ENCODE results near the gene PDIA2. TPM values are rescaled to one million over a fixed set of nuclear protein-coding genes. Genes with fewer than 3 reads are reported as not detected.

The PDIA2 gene
- total RNA-seq, 1 donor from 2014 or later, result under 0.01 TPM

DNA sequence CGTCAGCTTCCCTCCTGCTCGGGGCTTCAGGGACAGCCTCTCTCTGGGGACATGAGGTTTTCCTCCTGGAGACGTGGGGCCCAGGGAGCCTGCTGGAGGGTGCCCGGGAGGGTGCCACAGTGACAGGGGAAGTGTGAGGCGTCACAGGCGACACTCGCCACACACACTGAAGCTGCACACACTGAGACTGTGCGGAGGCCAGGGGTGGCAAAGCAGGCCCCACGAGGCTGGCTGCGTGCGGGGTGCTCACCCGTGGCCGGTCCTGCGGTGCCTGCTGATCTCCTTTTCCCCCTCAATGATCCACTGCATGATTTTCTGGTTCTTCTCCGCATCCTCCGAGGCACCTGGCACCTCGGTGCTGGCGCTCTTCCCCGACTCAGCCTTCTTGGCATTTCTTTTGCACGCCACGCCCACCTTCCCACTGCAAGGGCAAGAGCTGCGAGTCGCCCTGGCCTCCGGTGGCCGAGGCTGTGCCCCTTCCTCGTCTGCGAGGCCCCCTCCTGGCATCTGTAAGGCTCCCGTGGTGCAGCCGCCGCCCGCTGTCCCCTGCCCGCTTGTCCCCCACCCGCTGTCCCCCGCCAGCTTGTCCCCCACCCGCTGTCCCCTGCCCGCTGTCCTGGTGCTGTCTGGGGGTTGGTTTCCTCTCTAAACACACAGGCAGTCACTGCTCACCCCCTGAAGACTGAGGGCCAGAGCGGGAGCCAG is 14.0 kb downstream of the PDIA2 start:
- no peak for DNase-seq (ENCODE audit: low read depth in 2 of 2)

DNA sequence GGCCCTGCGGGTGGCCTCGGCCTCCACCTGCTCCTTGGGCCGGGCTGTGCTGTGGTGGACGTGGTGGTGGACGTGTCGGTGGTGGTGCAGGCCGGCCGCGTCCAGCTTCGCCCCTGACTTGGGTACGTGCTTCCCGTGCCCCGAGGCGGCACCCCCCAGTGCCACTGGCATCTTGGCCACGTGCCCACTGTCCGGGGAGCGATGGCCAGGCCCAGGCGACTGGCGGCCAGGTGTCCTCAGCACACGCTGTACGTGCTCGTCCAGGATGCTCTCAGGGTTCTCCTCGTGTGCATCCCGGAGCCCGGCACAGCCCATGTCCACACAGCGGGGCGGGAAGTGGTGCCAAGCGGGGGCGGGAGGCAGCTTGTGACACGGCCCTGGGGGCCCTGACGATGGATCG is 14.9 kb downstream of the PDIA2 start:
- no peak for DNase-seq (ENCODE audit: low read depth in 2 of 2)

DNA sequence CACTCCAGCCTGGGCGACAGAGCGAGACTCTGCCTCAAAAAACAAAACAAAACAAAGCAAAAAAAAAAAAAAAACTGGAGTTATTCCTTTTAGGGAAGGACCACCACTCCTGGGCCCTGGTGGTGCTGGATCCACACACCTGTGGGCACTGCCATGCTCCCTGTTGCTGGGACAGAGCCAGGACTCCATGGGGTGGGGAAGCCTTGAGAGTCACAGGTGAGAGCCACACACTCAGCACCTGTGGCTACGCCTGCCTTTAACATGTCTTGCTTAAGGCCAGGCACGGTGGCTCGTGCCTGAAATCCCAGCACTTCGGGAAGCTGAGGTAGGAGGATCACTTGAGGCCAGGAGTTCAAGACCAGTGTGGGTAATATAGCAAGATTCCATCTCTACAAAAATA is 18.3 kb downstream of the PDIA2 start:
- DNase-seq (ENCODE audit: low read depth in 2 of 2), result no peak

DNA sequence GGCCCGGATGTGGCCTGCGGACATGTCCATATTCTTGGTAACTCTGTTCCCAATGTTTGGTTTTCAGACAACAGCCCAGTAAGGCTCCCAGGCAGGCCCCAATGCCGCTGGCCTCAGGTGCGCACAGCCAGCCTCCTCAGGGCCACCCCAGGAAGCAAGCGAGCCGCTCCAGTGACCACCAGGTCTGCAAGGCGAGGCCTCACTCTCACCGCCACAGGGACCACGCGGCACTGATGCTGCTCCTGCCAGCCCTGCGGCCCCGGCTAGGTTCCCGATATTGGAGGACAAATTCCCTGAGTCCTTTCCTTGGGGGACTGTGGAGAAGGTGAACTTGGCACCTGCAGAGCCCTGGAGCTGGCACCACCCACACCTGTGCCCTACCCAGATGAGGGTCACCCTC is 19.0 kb downstream of the PDIA2 start:
- DNase-seq (ENCODE audit: low read depth in 2 of 2), result no peak

DNA sequence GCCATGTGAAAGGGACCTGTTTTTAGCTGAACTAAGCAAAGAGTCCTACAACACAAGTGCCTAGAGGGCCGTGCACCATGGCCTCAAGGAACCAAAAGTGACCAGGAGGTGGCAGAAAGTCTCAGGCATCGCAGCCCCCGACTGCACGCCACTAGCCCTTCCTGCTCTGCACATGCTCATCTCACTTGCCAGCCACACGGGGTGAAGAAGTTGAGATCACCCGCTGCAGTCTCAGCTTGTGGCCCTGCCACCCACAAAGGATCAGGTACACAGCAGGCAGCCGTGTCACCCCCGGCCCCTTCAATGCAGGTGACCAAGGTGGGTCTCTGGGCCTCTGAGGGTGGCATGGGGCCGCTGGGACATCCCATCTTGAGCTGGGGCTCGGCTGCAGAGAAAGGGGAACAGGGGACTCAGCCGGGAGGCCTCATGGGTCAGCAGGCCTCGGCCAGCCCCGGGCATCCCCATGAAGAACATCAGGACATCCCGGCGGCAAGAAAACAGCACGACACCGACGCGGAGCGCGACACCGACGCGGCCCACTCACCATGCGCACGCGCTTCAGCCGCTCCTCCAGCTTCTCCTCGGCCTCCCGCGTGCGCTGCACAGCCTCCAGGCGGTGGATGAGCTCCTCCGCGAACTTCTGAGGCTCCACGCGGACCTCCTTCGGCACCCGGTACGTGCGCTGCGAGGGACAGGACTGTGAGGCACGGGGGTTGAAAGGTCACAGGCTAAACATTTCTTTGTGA is 21.0 kb downstream of the PDIA2 start:
- peak in 1 of 2 donors; percentile 18 for DNase-seq (ENCODE audit: low read depth in 2 of 2)

- DNase-seq (ENCODE audit: low read depth in 2 of 2), result no peak
Measured at GRCh38 chr16:305916-306626, 23.1 kb downstream of the PDIA2 start.

GRCh38 chr16:306911-307370 is 24.0 kb downstream of the PDIA2 start:
- no peak for DNase-seq (ENCODE audit: low read depth in 2 of 2)

DNA sequence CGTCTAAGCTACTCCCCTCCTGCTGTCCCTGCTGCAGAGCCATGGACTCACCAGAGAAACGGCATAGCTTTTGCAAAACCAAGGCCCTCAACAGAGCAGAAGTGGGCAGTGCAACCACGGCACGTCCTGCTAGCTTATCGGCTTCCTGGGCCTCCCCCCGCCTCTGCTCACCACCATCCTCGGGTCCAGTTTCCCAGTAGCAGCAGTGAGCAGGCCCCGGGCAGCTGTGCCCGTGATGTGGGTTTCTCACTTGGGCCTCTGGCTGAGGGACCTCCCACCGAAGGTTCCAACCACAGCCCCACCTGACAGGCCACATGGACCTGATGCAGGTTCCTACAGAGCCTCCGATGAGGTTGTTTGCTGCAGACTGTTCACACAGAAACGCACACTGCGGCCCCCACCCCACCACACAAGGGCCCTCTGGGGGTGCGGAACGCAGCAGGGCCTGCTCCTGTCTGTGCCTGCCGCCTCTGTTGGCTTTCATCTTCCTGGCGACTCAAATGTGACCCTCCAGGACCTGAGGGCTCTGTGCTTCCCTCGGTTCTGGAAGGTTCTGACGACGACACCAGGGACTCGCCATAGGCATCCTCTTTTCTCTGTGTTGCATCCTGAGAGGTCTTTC is 24.8 kb downstream of the PDIA2 start:
- no peak for DNase-seq (ENCODE audit: low read depth in 2 of 2)

GRCh38 chr16:309476-309875 is 26.5 kb downstream of the PDIA2 start:
- no peak for DNase-seq (ENCODE audit: low read depth in 2 of 2)

DNA sequence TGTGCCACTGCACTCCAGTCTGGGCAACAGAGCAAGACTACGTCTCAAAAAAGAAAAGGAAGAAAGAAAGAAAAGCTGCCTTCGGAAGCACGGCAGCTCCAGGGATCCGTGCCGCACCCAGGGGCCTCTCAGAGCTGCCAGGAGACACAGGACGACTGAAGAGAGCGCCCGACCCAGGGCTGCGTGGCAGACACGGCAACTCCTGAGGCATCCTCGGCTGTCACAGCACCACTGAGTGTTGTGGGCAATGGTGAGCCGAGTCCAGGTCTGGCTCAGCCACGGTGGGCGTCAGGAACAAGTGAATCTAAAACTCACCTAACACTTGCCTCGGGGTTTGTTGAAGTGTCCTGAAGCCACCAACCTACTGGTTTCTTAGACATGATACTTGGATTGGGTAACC is 28.8 kb downstream of the PDIA2 start:
- DNase-seq (ENCODE audit: low read depth in 2 of 2), result no peak

DNA sequence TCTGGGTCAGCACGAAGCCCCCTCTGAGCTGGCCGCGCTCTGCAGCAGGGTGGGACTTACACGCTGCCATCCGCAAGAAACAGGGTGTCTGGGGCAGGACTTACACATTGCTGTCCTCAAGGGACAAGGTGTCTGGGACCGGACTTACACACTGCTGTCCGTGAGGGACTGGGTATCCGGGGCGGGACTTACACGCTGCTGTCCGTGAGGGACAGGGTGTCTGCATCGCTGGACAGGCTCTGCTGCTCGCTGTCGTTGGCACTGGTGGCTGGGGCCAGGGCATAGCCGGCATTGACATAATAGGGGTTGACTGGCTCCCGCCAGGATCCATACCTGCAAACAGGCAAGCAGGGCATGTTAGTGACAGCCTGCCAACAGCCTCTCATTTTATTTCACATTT is 31.4 kb downstream of the PDIA2 start:
- no peak for DNase-seq (ENCODE audit: low read depth in 2 of 2)

DNA sequence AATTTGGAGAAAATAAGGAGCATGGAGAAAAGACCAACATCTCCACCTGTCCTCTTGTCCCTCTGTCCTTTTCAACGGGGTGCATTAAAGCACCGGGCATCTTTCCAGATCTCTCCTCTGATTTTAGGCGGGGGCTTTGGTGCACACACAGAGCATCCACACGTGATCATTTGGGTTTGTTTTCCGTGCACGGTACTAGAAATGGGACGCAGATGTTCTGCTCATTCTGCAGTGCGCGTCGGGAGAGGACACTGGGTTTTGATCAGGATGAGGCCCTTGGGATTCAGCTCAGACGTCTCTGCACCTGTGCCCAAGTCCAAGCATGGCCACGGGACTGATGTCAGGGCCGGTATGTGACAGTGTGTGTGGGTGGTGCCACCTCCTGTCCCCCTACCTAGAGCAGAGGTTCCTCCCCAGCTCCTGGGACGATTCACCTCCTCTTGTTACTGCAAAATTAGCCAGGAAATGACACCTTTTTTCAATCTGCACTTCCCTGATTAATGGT is 31.9 kb downstream of the PDIA2 start:
- DNase-seq (ENCODE audit: low read depth in 2 of 2), result no peak

DNA sequence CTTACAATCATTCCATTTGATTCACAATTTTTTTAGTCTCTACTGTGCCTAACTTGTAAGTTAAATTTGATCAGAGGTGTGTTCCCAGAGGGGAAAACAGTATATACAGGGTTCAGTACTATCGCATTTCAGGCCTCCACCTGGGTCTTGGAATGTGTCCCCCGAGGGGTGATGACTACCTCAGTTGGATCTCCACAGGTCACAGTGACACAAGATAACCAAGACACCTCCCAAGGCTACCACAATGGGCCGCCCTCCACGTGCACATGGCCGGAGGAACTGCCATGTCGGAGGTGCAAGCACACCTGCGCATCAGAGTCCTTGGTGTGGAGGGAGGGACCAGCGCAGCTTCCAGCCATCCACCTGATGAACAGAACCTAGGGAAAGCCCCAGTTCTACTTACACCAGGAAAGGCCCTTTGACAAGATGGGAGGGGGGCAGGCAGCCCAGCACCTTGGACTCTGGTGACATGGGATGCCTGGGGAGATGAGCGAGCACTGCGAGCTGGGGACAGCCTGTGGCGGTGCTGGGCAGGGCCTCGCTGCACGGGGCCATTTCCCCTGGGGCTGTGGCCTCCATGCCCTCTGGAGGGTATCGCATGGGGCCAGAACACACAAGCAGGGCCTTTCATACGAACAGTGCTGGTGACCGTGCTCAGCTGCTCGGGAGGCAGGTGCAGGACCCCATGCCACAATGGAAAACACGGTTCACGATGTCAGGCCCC is 33.9 kb downstream of the PDIA2 start:
- DNase-seq (ENCODE audit: low read depth in 2 of 2), result no peak

GRCh38 chr16:317583-317982 is 34.6 kb downstream of the PDIA2 start:
- DNase-seq (ENCODE audit: low read depth in 2 of 2), result no peak

GRCh38 chr16:318628-319027 is 35.7 kb downstream of the PDIA2 start:
- DNase-seq (ENCODE audit: low read depth in 2 of 2), result no peak

DNA sequence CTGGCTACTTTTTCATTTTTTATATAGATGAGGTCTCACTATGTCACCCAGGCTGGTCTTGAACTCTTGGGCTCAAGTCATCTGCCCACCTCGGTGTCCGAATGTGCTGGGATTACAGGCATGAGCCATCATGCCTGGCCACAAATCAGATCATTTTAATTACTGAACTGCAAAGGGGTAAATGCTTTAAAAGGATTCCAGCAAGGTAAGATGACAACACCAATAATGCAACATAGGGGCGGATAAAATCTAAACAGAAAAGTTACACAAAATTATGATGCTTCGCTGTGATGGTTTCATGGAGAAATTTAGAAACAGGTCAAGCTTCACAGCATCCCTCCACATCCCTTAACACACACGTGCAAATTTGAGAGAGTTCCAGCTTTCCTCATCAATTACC is 37.2 kb downstream of the PDIA2 start:
- DNase-seq (ENCODE audit: low read depth in 2 of 2), result no peak

- no peak for DNase-seq (ENCODE audit: low read depth in 2 of 2)
Measured at GRCh38 chr16:321532-321931, 38.6 kb downstream of the PDIA2 start.

DNA sequence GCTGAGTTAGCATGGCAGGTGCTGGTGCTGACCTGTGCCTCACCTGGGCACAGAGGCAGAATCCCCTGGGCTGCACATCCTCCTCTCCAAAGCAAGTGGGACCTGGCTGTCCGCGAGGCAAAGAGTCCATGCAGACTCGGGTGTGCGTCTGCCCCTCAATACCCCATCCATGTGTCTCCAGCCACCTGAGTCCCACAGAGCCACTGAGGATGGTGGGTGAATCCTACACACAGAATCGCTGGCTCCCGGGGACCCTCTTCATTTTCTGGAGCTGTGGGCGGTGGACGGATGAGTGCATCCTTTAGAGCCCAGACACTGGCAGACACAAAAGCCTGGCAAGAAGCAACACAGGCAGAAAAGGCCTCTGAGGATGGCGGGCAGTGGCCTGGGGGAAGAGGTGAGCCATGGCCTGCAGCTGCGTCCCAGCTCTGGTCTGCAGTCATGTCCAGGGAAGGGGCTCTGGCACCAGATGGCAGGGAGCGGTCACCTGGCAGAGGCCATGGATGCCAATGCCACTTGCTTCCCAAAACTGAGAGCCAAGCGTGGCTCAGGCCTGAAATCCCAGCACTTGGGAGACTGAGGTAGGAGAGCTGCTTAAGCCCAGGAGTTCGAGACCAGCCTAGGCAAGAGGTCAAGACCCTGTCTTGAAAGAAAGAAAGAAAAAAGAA is 39.6 kb downstream of the PDIA2 start:
- DNase-seq (ENCODE audit: low read depth in 2 of 2), result no peak

DNA sequence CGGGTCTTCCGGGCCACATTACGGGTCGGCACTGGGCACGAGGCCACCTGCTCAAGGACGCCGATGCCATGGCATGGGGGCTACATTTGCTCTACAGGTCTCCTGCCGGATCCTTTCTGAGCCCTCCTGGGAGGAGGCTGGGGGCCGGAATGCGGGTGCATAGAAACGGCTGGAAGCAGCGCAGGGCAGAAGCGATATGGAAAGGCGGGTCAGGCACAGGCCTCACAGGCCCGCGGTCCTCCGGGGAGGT is 41.2 kb downstream of the PDIA2 start:
- no peak for DNase-seq (ENCODE audit: low read depth in 2 of 2)

- DNase-seq (ENCODE audit: low read depth in 2 of 2), result peak in 1 of 2 donors; percentile 15
Measured at GRCh38 chr16:324451-325334, 41.7 kb downstream of the PDIA2 start.

All from dermis microvascular lymphatic vessel endothelial cell (primary cell).